Activated CD8-positive, alpha-beta memory T cell treated with anti-CD3 and anti-CD28 coated beads, Interleukin-2, amount 50 U/mL, for 48 hours (primary cell): Measurements from ENCODE around the gene CCT8.

ENCODE experiments used
- DNase-seq: peaks from one replicate; pipeline ENCODE4 v3.0.0-alpha.2; 2020

The CCT8 gene

DNA sequence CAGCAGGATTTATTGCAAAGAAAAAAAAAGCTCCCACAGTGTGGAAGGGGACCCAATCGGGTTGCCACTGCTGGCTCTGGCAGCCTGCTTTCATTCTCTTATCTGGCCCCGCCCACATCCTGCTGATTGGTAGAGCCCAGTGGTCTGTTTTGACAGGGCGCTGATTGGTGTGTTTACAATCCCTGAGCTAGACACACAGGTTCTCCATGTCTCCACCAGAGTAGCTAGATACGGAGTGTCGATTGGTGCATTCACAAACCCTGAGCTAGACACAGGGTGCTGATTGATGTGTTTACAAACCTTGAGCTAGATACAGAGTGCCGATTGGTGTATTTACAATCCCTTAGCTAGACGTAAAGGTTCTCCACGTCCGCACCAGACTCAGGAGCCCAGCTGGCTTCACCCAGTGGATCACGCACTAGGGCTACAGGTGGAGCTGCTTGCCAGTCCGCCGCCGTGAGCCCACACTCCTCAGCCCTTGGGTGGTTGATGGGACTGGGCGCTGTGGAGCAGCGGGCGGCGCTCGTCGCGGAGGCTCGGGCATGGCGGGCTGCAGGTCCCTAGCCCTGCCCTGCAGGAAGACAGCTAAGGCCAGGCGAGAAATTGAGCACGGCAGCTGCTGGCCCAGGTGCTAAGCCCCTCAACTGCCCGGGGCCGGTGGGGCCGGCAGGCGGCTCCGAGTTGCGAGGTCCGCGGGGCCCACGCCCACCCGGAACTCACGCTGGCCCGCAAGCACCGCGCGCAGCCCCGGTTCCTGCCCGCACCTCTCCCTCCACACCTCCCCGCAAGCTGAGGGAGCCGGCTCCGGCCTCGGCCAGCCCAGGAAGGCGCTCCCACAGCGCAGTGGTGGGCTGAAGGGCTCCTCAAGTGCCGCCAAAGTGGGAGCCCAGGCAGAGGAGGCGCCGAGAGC, 3.5 kb upstream of the CCT8 start:
- peak; percentile 74 for DNase-seq

DNA sequence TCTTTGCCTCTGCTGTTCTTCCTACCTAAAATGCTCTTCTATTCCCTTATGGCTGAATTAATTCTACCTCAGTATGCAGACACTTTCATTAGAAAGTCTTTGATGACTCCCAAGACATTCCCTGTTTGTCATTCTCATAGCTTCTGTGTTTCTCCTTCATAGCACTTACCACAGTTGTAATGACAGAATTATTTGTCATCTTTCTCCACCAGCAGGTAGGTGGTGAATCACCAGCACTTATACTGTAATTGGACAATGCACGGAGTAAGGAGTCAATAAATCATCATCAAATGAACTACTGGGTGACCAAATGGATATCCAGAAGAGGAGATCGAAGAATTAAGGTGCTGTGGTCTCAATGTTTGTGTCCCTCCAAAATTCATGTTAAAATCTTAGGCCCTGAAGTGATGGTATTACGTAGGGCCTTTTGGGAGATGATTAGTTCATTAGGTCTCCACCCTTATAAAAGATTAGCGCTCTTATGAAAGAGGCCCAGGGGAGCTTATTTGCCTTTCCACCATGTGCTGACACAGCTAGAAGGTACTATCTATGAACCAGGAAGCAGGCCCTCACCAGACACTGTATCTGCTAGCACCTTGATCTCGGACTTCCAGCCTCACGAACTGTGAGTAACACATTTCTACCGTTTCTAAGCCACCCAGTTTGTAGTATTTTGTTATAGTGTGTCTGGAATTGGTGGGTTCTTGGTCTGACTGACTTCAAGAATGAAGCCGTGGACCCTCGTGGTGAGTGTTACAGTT, 2.4 kb upstream of the CCT8 start:
- DNase-seq, result no peak

DNA sequence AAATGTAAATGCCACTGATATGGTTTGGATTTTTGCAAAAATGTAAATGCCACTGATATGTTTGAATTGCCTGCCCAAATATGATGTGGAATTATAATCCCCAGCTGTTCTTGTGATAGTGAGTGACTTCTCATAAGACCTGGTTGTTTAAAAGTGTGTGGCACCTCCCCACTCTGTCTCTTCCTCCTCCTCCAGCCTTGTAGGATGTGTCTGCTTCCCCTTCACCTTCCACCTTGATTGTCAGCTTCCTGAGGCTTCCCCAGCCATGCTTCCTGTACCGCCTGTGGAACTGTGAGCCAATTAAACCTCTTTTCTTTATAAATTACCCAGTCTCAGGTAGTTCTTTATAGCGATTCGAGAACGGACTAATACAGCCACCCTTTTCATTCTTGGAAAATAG, 1.3 kb upstream of the CCT8 start:
- no peak for DNase-seq

DNA sequence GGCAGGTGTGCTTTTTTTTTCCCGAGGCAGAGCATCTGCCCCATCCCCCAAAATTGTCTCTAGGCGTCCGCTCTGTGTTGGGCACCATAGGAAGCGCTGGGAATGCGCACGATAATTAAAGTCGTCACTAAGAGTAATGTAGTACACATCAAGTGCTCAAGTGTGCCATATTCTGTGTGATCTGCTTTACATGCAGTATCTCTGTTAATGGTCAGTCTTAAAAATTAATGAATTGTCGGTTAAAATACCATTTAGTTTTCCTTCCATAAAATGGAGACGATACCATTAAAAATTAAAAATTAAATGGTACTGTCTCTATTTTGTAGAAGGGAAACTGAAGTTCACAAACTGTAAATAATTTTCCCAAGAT, 544 bp upstream of the CCT8 start:
- no peak for DNase-seq

DNA sequence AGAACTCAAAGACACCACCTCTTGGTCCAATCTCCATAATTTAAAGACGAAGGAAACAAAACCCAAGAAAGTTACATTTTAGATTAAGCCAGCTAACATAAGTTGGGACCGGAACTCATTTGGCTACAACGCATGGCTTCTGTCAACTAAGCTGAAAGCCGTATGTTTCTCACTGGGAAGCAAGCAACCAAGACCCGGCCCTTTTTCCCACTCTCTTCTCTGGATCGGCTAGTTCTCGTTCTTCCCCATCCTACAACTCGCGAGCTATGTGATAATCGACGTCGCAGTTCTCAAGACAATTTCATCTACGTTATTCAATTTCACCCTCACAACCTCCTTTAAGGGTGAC, 601 bp downstream of the CCT8 start:
- no peak for DNase-seq

DNA sequence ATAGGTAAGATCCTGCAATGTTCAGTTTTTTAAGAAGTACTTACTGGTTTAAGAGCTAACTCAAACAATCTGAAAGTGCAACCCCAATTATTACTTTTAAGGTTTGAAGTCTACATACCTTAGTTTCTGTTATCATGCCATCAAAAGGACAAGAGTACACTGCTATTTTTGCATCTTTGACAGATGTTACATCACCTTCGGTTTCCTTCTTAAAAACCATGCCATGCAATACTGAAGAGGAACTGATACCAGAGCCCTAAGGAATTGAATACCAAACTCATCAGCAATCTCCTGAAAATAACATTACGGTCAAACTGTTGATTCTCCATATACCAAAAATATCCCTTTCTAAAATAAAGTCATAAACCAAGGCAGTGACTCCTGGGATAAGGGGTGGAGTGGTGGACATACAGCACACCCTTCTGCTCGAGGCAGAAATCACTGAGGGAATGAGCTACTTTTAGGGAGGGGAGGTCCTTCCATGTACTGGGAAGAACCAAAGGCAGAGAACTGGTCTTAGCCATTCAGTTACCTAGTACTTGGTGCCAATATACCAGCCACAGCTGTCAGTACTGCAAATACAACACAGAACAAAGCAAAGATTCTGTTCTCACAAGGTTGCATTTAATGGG, 8.5 kb downstream of the CCT8 start:
- DNase-seq, result no peak

DNA sequence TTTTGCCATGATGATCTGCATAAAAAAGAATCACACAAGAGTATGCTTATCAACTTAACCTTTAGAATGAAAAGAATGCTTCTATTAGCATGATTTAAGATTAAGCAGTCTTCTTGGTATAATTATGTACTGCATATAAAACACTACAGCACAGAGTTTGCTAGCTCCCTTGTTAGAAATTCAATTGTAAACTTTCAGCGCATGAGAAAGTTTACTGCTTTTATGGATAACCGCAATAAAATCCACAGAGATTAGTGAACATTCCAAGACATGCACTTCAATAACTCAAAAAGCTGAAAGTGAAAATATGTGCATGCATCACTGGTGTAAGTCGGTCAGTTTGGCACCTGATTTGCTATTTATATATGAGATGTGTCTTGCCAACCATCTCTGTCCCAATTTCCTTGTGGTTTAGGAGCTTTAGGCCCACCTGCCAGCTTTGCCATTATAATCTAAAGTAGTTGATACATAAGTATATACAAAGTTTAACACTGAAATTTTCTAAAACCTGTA, 16.9 kb downstream of the CCT8 start:
- no peak for DNase-seq

DNA sequence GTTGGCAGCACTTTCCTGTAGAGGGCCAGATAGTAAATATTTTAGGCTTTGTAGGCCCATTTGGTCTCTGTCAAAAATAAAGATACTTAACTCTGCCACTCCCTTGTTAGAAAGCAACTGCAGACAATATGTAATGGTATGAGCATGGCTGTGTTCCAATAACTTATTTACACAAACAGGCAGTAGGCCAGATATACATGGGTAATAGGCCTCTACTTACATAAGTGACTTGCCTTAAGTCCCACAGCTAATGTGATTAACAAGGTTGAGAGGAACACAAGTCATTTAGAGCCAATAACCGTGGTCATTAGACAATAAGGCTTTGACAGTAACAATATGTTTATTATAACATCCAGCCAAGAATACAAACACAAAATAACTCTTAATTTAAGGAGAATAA, 17.4 kb downstream of the CCT8 start:
- no peak for DNase-seq

DNA sequence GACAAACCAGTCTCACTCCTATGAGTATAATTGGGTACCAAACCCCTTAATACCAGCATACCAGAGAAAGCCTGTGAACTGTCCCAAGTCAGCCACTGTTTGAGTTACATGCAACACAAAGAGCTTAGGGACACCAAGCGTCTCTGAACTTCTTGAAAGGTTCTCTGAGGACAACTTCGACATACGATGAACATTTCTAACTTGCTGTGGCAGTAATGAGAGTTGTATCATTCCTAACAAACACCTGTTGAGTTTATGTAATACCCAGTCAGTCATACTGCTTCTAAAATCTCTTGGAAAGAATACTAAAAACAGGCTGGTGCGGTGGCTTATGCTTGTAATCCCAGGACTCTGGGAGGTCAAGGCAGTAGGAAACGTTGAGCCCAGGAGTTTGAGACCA, 18.4 kb downstream of the CCT8 start:
- no peak for DNase-seq

DNA sequence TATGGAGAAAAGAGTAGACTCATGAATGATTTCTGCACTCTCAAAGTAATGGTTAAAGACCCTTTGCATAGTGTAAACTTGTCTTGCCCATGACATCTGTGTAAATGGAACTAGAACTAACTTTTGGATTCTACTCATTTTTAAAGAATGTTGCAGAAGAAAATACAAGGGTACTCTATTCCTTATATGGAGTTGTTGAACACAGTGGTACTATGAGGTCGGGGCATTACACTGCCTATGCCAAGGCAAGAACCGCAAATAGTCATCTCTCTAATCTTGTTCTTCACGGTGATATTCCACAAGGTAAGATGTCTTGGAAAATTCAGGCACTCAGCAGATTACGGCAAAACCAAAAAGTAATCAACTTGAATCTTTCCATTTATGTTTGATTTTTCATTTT, 19.8 kb downstream of the CCT8 start:
- DNase-seq, result no peak

DNA sequence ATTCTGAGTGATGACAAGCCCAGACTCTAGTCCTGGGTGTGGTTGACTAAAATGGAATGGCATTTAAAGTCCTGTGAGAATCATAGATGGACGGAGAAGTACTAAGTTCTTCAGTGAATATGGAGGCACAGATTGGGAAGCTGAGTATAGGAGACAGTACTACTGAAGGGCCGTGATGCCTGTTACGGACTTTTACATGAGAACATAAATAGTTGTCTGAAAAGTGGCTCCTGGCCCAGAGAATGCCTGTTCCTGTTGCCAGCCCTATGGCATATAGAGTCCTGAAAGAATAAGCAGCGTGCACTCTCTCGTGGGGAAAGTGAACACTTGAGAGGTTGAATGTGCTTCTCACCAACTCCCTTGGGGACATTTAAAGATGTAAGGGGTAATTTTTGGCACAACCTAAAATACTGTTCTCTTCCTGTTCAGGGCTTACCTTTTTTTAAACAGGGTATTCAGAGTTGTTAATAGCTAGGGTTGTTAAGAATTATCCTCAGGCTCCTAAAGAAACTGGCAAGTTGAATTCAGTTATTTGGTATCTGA, 20.4 kb downstream of the CCT8 start:
- DNase-seq, result no peak

DNA sequence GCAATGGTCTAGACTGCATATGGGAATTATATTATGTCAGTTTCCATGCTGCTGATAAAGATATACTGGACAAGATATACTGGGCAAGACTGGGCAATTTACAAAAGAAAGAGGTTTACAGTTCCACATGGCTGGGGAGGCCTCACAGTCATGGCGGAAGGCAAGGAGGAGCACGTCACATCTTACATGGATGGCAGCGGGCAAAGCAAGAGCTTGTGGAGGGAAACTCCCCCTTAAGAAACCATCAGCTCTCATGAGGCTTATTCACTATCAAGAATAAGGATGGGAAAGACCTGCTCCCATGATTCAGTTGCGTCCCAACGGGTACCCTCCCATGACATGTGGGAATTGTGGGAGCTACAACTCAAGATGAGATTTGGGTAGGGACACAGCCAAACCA, 21.2 kb downstream of the CCT8 start:
- no peak for DNase-seq

DNA sequence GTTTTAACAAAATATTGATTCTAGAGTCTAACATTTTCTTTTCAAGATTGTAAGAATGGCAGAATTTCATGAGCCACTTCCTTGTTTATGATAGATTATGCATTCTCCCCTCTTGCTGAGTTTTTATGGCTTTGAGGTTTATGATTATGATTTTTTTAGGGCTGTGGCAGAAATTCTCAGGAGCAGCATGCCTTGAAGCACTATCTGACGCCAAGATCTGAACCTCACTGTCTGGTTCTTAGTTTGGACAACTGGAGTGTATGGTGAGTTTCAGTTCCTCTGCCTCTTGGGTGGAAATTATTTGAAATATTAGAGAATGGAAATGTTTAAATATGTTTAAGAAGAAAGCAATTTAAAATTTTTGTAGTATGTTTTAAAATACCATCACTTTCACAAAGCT, 38.8 kb downstream of the CCT8 start:
- no peak for DNase-seq

DNA sequence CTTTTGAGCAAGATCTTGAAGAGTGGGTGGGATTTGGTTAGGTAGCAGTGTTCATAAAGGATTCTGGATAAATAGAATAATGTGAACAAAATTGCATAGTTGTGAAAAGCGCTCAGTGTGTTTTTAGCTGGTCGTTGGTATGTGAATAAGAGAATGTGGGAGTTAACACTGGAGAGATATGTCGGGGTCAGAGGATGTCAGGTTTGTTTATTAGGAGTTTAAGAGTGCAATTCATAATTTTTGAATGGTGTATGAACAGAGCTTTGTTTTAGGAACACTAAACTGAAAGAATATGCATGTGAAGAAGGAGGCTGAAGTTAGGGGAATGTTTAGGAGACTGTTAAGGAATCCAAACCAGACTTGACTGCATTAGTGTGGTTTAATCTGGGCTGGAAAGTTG, 39.6 kb downstream of the CCT8 start:
- no peak for DNase-seq

DNA sequence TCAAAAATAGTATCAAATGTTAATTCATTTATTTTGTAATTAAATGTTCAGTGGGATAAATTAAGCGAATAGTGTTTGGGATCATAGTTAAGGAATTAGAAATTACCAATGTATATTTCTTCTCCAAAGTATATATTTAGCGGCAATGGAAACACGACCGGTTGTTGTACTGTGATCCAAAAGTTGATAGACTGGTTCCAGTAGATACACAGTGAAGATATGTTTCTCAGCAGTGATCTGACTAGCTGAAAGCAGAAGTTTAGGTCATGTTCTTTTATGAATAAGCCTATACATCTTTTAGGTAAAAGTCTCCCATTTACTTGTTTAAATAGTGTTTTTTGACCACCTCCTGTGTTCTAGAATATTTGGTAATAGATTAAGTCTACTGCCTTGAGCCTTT, 40.1 kb downstream of the CCT8 start:
- DNase-seq, result no peak

DNA sequence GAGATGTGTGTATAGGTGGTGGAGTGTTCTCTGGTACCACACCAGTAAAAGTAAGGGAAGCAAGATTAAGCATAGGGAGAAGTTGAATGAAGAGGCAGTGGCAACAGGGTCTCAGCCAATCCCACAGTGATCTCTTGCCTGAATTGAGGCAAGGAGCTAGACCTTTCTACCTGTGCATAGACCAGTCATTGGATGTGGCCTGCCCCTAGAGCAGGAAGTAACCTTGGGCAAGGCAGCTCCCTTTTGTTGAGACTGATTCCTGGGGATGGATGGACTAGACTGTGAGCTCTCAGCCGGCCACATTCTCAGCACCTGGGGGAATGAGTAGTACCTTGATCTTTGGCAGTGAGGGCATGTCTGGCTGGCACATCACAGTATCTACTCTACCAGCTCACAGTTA, 42.5 kb downstream of the CCT8 start:
- no peak for DNase-seq

DNA sequence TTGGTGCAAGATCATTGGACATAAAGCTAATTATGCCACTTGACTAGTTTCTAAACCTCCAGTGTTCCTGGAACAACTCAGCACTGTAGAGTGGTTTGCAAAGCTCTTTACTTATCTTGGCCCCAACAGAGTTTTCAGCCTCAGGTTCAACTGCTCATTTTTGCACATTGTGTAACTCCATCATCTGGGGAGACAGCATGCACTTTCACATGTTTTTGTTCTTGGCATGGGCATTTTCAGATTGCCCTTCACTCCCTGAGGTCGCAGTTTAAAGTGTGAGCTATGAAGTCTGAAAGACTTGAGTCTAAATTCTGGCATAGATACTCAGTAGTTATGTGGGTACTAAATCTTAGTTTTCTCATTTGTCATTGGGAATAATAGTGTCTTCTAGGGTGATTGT, 43.9 kb downstream of the CCT8 start:
- DNase-seq, result no peak

DNA sequence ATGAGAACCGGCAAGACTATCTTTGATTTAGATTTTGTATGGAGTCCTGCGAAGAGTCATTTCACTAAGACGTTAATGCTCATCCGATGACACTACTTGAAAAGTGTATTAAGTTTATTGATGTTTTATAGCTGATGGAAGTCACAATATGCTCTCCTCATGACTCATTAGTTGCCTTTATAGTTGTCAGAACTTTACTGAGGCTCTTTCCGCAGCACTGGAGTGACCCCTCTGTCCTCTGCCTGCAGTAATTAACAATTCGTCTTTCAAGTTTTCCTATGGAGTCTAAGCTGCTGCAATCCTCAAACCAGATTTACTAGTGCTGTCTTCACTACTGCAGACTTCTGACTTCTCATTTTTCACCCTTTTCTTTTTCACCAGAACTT, 48.1 kb downstream of the CCT8 start:
- DNase-seq, result no peak

DNA sequence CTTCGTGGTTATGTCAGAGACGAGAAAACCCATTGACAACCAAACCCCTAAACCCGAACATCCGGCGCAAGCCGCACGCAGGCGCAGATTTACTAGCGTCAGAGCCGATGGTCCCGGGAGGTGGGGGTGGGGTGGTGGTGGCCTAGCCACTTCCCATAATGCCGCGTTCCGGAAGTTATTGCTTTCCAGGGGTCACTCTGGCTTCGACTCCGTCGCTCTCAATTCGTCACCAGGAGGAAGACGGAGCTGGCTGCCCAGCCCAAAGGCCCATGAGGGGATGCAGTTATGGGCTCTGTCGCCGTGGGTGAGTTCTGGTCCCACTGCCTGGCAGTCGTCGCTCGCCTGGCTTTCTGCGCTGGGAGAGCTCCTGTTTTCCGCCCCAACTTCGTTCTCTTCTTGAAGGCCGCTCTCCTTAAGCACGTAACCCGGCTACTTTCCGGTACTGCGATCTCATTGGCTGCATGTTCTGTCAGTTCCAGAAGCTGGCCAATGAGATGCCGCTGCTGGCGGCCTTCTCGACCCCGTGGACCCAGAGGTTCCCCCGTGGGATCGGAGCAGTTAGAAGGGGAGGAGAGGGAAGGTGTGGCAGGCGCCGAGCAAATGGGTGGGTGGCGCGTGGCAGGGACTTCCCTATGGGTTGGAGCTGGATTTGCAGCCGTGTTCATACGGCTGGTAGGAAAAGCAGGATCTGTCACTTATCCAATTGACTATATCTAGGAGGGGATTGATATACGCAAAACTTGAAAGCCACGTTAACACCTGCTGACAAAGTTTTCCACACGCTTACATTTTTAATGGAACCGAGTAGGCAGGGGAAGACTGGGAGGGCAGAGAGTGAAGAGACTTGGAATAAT, 48.7 kb downstream of the CCT8 start, which contains the start of gene USP16:
TSS of gene USP16 (plus strand) at position 195 of the 854 bp plus-strand sequence. CDS start 3,246 bp downstream, outside the sequence.
- peak; percentile 95 for DNase-seq

DNA sequence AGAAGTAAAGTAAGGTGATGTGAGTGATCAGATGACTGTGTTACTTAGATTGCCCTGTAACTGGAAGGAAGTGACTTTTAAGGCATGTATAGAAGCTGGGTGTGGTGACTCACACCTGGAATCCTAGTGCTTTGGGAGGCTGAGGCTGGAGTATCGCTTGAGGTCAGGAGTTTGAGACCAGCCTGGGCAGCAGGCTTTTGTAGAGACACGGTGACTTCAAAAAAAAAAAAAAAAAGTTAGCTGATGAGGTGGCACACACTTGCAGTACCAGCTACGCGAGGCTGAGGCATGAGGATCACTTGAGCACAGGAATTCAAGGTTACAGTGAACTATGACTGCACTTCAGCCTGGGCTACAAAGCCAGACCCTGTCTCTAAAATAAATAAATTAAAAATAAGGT, 51.3 kb downstream of the CCT8 start:
- DNase-seq, result no peak

DNA sequence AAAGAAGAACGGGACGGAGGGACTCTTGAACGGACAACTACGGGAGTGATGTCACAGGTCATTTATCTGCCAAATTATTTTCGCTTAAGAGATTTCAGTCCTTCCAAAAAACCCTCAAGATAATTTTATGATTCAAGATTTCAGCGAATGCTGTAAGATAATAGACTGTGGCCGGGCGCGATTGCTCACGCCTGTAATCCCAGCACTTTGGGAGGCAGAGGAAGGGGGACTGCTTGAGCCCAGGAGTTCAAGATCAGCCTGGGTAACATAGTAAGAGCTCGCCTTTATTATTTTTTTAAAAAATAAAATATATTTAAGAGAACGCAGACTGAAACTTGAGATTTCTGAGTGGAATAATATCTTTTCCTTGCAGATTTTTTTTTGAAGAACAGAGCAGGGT, 54.9 kb downstream of the CCT8 start:
- DNase-seq, result no peak

DNA sequence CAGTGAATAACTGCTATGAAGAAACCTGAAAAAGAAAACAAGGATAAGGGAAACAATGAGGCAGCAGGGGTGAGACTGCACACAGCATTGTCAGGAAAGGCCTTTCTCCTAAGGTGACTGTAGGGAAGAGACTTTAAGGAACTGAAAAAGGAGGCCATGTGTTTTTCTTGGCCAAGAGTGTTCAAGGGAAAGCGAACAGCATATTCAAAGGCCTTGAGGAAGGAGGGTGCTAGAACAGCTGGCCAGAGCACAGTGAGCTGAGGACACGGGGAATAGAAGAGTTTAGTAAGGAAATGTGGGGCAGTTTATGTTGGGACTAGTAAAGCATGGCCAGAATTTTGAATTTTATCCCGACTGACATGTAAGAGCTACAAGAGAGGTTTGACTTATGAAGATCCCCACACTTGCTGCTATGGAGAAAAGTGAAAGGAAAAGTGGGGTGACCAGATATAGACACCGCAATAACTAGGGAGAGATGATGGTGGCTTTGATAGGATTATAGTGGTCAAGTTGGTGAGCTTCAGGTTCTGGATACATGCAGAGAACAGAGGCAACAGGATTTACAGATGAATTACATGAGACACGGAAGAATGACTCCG, 55.7 kb downstream of the CCT8 start:
- no peak for DNase-seq
